ENCODE results near the gene UGT1A9.

UGT1A9 gene

DNA sequence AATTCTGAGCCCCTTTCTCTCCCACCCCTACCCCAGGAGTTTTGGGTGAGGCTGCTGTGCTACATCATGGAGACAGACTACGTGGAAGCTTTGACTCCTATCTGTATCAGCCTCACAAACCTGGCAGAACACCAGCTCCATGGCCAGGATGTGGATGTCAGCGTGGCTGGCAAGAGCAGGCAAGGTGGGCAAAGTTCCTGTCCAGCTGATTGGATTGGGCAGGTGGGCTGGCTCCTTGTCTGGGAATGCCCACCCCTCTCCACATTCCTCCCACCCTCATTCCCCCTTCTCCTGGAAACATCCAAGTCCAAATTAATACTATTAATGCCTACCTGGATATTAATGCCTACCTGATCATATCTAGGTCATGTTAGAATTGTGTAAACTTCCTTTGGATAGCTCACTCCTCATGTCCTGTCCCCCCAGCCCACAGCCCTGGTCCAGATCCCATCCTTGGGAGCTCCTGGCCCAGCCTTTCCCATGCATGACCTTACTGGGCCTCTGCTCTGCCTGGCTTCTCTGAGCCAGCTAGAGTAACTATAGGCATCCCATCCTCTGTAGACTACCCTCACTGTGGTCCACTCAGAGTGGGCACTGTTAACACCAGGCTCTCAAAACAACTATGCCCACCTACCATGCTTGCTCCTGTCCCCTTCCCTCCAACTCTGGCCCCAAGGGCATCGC is 130.6 kb downstream of the UGT1A9 start:
- TF ChIP-seq, protein P1, sequence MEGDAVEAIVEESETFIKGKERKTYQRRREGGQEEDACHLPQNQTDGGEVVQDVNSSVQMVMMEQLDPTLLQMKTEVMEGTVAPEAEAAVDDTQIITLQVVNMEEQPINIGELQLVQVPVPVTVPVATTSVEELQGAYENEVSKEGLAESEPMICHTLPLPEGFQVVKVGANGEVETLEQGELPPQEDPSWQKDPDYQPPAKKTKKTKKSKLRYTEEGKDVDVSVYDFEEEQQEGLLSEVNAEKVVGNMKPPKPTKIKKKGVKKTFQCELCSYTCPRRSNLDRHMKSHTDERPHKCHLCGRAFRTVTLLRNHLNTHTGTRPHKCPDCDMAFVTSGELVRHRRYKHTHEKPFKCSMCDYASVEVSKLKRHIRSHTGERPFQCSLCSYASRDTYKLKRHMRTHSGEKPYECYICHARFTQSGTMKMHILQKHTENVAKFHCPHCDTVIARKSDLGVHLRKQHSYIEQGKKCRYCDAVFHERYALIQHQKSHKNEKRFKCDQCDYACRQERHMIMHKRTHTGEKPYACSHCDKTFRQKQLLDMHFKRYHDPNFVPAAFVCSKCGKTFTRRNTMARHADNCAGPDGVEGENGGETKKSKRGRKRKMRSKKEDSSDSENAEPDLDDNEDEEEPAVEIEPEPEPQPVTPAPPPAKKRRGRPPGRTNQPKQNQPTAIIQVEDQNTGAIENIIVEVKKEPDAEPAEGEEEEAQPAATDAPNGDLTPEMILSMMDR (conservative IDR thresholded peaks at IDR 0.05; ENCODE audit: low read depth, low read length), result no peak
- H3K4me3 ChIP-seq (ENCODE audit: low read depth, low read length), result no peak overlapping the region
- DNase-seq (ENCODE audit: low read depth), result no peak

DNA sequence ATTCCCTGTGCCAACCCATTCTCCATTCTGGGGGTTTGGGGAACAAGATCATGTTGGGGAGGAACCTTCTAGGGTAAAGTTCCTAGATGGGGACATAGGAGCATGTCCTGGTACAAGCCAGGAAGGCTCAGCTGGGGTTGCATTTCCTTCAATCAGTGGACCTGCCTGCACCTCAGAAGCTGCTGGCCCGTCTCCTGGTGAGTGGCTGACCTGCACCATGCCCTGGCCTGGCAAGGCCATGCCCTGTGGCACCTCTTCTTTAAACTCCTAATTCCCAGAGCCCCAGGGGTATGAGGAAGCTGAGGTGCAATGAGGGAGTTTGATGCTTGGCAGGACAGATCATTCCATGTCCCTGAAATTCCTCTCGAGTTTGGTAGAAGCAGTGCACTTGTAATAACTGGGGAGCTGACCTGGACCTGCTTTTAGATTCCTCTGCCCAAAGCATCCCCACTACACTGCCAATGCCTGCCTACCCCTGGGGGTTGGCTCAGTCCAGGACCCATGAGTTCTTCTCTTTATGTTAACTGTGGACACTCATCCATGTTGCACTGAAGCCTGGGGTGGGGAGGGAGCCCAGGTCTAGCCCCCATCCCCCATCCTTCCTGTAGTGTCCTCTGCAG is 131.7 kb downstream of the UGT1A9 start:
- DNase-seq (ENCODE audit: low read depth), result no peak
- TF ChIP-seq, protein P1 (conservative IDR thresholded peaks at IDR 0.05; ENCODE audit: low read depth, low read length), result no peak
- H3K4me3 ChIP-seq (ENCODE audit: low read depth, low read length), result no peak overlapping the region

DNA sequence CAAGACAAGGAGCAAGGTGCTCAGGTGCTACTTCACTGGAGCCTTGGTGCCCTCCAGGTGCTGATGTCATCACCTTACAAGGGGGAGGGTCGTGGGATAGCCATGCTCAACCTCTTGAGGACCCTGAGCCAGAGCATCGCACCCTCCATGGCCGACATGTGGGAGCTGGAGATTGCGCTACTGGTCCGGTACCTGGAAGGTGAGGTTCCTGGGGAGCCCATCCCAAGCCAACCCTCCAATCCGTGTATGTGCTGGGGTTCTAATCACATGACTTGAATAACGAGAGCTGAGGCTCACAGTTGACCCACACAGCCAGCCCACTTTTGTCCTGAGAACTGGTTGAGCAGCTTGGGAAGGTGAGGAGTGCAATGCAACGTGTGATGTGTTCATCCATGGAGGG is 132.3 kb downstream of the UGT1A9 start:
- TF ChIP-seq, protein P1 (conservative IDR thresholded peaks at IDR 0.05; ENCODE audit: low read depth, low read length), result no peak
- no peak for DNase-seq (ENCODE audit: low read depth)
- no peak overlapping the region for H3K4me3 ChIP-seq (ENCODE audit: low read depth, low read length)

DNA sequence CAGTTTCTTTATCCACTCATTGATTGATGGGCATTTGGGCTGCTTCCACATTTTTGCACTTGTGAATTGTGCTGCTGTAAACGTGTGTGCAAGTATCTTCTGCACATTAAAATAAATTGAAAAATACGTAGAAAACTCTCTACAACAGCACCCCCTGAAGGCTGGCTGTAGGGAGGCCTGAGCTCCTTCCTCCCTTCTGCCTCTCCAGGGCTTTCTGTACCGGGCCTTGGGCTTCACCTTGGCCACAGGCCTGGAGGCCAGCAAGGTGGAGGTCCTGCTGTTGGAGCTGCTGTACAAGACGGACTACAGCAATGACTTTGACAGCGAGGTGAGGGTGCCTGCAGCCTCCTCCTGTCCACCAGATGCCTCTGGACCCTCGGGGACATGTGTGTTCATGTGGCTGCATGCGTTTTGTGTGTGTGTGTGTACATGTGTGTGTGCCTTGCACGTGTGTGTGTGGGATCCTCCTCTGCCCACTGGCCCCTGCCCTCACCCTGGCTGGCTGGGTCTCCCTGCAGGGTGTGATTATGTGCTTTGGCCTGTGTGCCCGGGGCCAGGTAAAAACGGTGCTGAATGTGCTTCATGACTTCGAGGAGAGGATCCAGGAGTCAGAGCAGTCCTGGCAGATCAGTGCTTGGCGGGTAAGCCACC is 135.6 kb downstream of the UGT1A9 start:
- TF ChIP-seq, protein P1 (conservative IDR thresholded peaks at IDR 0.05; ENCODE audit: low read depth, low read length), result peak; percentile 23
- no peak overlapping the region for H3K4me3 ChIP-seq (ENCODE audit: low read depth, low read length)
- DNase-seq (ENCODE audit: low read depth), result no peak

DNA sequence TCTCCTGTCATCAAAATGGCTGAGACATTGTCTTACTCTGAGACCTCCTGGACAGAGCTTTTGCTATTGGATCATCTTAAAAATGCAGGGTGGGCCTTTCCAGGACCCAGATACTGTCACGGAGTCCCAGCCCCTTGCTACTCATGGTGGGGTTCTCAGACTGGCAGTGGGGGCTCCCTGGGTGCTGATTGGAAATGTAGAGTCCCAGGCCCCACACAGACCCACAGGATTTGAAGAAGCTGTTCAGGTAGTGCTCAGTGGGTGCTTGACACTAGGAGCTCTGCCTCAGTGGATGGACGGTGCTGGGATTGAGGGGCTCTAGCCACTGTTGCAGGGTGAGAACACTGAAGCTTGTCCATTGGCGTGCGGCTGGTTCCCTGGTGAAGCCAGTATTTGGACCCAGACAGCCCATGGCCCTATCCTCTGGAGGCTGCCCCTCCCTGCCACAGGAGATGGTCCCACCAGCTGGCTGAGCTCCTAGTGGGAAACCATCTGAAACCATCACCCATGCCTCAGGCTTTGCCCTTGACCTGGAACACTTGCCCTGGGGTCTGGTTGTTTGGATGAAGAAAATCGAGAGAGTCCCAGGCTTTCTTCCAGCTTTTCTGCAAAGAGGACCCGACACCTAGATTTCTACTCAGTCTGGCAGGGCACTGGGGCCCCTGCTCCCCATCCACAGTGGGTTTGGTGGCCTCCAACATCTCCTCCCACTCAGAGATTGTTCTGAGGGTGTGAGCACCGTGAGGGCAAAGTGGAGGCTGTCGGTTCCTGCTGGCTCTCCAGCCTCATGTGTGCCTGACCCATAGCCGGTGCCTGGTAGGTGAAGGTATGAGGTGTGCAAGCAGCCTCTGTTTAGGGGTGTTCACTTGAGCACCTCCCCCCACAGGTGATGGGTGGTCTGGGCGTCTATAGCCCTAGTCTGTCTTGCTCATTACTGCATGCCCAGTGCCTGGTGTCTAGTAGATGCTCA is 136.6 kb downstream of the UGT1A9 start:
- TF ChIP-seq, protein P1 (conservative IDR thresholded peaks at IDR 0.05; ENCODE audit: low read depth, low read length), result no peak
- no peak overlapping the region for H3K4me3 ChIP-seq (ENCODE audit: low read depth, low read length)
- DNase-seq (ENCODE audit: low read depth), result no peak

DNA sequence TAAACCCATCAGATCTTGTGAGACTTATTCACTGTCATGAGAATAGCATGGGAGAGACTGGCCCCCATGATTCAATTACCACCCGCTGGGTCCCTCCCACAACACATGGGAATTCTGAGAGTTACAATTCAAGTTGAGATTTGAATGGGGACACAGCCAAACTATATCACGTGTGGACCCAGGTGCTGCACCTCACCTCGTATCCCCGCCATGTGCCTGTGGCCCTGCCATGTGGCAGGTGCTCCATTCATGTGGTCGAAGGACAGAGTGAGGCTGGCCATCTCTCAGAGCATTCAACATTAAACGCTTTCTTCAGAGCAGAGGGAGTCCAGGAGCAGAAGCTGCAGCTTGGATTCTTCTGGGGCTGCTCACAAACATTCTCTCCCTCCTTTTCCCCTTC is 138.7 kb downstream of the UGT1A9 start:
- TF ChIP-seq, protein P1 (conservative IDR thresholded peaks at IDR 0.05; ENCODE audit: low read depth, low read length), result no peak
- DNase-seq (ENCODE audit: low read depth), result no peak
- no peak overlapping the region for H3K4me3 ChIP-seq (ENCODE audit: low read depth, low read length)
